A673 (cell line): Measurements from ENCODE around the gene CHMP3.

Experiments used
- EZH2 ChIP-seq: fragments of 200-600 bp; sonication (generic); IDR thresholded peaks from 2 replicates; pipeline ENCODE4 v1.6.1; 2017; ENCODE audit warnings: borderline replicate concordance, low read depth, mild to moderate bottlenecking, mixed read lengths, antibody characterized with exemption, low read length; ENCODE audit not compliant: poor library complexity, severe bottlenecking
- TF ChIP-seq, protein P1 (sequence below): fragments of 300-800, 200-600 bp; sonication (generic); conservative IDR thresholded peaks from 2 replicates; pipeline ENCODE4 v1.5.1; 2017; ENCODE audit warnings: low read depth, mild to moderate bottlenecking, antibody characterized with exemption, low read length, moderate library complexity, mixed read lengths

DNA sequence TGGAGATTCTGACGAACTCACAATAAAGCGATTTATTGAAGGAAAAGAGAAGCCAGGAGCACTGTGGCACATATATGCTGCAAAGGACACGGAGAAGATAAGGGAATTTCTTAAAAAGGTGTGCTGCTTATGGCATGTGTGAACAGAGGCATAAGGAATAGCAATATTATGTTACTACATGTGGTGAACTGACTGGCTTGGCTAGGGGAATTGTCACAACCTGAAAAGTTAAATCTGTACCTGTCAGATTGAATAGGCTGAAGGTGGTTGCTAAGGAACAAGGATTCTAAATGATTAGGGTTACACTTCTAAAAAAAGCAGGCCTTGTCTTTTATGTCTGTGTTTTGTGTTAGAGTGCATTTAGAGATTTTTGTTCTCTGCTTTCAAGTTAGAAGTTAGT, 73.7 kb downstream of the CHMP3 start:
- TF ChIP-seq, protein P1, sequence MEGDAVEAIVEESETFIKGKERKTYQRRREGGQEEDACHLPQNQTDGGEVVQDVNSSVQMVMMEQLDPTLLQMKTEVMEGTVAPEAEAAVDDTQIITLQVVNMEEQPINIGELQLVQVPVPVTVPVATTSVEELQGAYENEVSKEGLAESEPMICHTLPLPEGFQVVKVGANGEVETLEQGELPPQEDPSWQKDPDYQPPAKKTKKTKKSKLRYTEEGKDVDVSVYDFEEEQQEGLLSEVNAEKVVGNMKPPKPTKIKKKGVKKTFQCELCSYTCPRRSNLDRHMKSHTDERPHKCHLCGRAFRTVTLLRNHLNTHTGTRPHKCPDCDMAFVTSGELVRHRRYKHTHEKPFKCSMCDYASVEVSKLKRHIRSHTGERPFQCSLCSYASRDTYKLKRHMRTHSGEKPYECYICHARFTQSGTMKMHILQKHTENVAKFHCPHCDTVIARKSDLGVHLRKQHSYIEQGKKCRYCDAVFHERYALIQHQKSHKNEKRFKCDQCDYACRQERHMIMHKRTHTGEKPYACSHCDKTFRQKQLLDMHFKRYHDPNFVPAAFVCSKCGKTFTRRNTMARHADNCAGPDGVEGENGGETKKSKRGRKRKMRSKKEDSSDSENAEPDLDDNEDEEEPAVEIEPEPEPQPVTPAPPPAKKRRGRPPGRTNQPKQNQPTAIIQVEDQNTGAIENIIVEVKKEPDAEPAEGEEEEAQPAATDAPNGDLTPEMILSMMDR, result no peak
- no peak for TF ChIP-seq EZH2
